CD4-positive, alpha-beta memory T cell (primary cell): ENCODE measurements around the gene ZNF778. TPM values are rescaled to one million over a fixed set of nuclear protein-coding genes. Genes with fewer than 3 reads are reported as not detected.

Source experiments
- CTCF ChIA-PET: fragments of 350-600 bp; sonication (Branson Sonifier 250); formaldehyde crosslinking; loops from one replicate; lab custom pipeline; 2021; ENCODE audit warnings: inconsistent platforms; ENCODE audit not compliant: partially characterized antibody; lab: Charles Lee
- POLR2A ChIA-PET: fragments of 350-600 bp; sonication (Branson Sonifier 250); formaldehyde crosslinking; loops from one replicate; lab custom pipeline; 2021; ENCODE audit not compliant: partially characterized antibody; lab: Charles Lee
- DNase-seq, 5 donors: peaks; one replicate each; pipeline versions ENCODE4 v3.0.0 to v3.0.0-alpha.2; 2020 to 2022; ENCODE audit warnings: mixed read lengths in 1 of 5
- H3K27ac ChIP-seq: one replicate; pipeline ENCODE4 v1.7.0; 2013; ENCODE audit warnings: low read depth, low read length
- H3K27me3 ChIP-seq: 2 replicates; pipeline ENCODE4 v1.7.0; 2013; ENCODE audit warnings: mild to moderate bottlenecking, low read length, moderate library complexity; ENCODE audit not compliant: insufficient read depth
- H3K36me3 ChIP-seq: 2 replicates; pipeline ENCODE4 v1.7.0; 2013; ENCODE audit warnings: mild to moderate bottlenecking, low read length, moderate library complexity; ENCODE audit not compliant: insufficient read depth
- H3K4me1 ChIP-seq: 2 replicates; pipeline ENCODE4 v1.7.0; 2013; ENCODE audit warnings: mild to moderate bottlenecking, low read length, moderate library complexity; ENCODE audit not compliant: insufficient read depth
- H3K4me3 ChIP-seq, 2 donors: one replicate each; pipeline ENCODE4 v1.7.0; 2013; ENCODE audit warnings: low read length in 2 of 2, mild to moderate bottlenecking in 1 of 2
- H3K9me3 ChIP-seq, 2 donors: one replicate each; pipeline ENCODE4 v1.7.0; 2013; ENCODE audit warnings: low read length in 2 of 2, control low read depth in 1 of 2; ENCODE audit not compliant: control insufficient read depth in 1 of 2
- H3K27ac Mint-ChIP-seq, 7 donors: one replicate each; pipeline ENCODE4 v1.8.0; 2020 to 2021; ENCODE audit warnings: mixed read lengths in 7 of 7, mild to moderate bottlenecking in 6 of 7, inconsistent platforms in 3 of 7, moderate library complexity in 3 of 7
- H3K27me3 Mint-ChIP-seq, 2 donors: one replicate each; pipeline ENCODE4 v1.8.0; 2020 to 2021; ENCODE audit warnings: mixed read lengths in 2 of 2
- H3K36me3 Mint-ChIP-seq, 2 donors: one replicate each; pipeline ENCODE4 v1.8.0; 2020 to 2021; ENCODE audit warnings: mixed read lengths in 2 of 2, inconsistent platforms in 1 of 2, mild to moderate bottlenecking in 1 of 2
- H3K4me1 Mint-ChIP-seq, 4 donors: one replicate each; pipeline ENCODE4 v1.8.0; 2020 to 2021; ENCODE audit warnings: mixed read lengths in 4 of 4, mild to moderate bottlenecking in 1 of 4
- H3K4me3 Mint-ChIP-seq, 8 donors: one replicate each; pipeline ENCODE4 v1.8.0; 2020 to 2021; ENCODE audit warnings: mixed read lengths in 8 of 8, mild to moderate bottlenecking in 7 of 8, moderate library complexity in 6 of 8, inconsistent platforms in 3 of 8
- H3K9me3 Mint-ChIP-seq, 8 donors: one replicate each; pipeline ENCODE4 v1.8.0; 2020 to 2021; ENCODE audit warnings: mixed read lengths in 8 of 8, mild to moderate bottlenecking in 5 of 8, inconsistent platforms in 3 of 8, moderate library complexity in 1 of 8
- intact Hi-C: fragments of 100-400 bp; cut with micrococcal nuclease; formaldehyde crosslinking; loops from one replicate; pipeline ENCODE4 v1.15.1; 2023
- polyA plus RNA-seq, 2 donors: library from polyadenylated mRNA; unstranded; fragments of 300-500 nt; fragmentation: Illumina TruSeq; gene quantifications; one replicate each; pipeline ENCODE4 v1.2.3, GENCODE V29; 2021
- total RNA-seq, 2 experiments: library from RNA; stranded (reverse); gene quantifications; one replicate each; pipeline ENCODE4 v1.2.3, GENCODE V29; 2021

ZNF778 gene
- total and polyA plus RNA-seq, 4 experiments from 2014 or later = 1.0 to 15.9 (median 8.8) TPM

DNA sequence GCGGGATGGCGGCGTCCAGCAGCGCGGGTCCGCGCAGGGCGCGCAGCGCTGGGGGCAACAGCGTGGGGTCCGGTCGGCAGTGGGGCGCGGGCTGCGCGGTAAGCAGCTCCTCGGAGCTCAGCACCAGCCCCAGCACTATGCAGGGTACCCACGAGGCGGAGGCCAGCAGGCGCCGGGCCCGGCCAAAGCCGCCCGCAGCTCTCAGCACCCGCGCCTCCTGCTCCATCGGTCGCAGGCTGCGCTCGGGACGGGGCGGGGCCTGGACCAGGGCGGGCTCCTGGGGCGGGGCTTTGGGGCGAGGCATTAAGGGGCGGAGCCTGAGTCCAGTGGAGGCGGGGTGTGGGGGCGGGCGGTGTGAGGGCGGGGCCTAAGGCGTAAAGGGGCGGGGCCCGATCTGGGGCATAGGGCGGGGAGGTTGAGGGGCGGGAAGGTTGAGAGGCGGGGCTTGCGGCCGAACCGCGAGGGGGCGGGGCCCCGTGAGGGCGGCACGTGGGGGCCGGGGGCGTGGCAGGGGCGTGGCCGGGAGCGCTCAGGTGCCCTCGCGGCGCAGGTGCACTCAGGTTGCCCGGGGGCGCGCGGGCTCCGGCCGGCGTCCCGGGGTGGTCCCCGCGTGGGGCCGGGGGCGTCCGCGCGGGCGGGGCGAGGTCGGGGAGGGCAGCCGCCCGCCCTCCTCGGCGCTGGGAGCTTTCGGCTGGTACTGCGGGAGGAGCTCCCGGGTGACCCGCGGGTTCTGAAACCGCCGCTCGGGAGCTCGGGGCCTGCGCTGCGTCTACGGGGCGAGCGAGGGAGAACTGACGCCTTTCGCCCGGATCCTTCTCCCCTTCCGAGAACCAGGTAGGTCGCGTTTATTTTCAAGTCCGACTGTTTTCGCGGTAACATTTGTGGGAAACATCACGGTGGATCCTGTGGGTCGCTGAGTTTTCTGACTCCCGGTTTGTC lies 15.8 kb upstream of the ZNF778 start:
- peaks cover 13% of the 10 kb centered on the region for H3K27me3 ChIP-seq
- CTCF ChIA-PET = no interaction called here
- H3K27ac ChIP-seq = no peak overlapping the region
- peaks cover 27 to 29% of the 10 kb centered on the region in 2 donors for H3K27me3 Mint-ChIP-seq
- H3K9me3 ChIP-seq = no peaks in the 10 kb centered on the region
- peaks cover 0 to 10% (median 3%) of the 10 kb centered on the region in 8 donors for H3K9me3 Mint-ChIP-seq
- peaks cover 0 to 6% of the 10 kb centered on the region in 2 donors for H3K36me3 Mint-ChIP-seq
- H3K4me3 Mint-ChIP-seq = peak overlapping the region in 7 of 8 donors; percentile 20 to 73 (median 64)
- peak overlapping the region in 1 of 7 donors; percentile 70 for H3K27ac Mint-ChIP-seq
- peaks cover 0 to 21% (median 12%) of the 10 kb centered on the region in 4 donors for H3K4me1 Mint-ChIP-seq
- no peak overlapping the region for H3K4me3 ChIP-seq
- intact Hi-C loops = loop anchor here (1.0 kb wide), 2 partner anchors 9 to 30 kb away; partner anchors contain the start of gene CDH15
- DNase-seq = peak; percentile 60 to 75 (median 71)
- no peaks in the 10 kb centered on the region for H3K36me3 ChIP-seq
- peaks cover 10% of the 10 kb centered on the region for H3K4me1 ChIP-seq
- POLR2A ChIA-PET = no interaction called here

DNA sequence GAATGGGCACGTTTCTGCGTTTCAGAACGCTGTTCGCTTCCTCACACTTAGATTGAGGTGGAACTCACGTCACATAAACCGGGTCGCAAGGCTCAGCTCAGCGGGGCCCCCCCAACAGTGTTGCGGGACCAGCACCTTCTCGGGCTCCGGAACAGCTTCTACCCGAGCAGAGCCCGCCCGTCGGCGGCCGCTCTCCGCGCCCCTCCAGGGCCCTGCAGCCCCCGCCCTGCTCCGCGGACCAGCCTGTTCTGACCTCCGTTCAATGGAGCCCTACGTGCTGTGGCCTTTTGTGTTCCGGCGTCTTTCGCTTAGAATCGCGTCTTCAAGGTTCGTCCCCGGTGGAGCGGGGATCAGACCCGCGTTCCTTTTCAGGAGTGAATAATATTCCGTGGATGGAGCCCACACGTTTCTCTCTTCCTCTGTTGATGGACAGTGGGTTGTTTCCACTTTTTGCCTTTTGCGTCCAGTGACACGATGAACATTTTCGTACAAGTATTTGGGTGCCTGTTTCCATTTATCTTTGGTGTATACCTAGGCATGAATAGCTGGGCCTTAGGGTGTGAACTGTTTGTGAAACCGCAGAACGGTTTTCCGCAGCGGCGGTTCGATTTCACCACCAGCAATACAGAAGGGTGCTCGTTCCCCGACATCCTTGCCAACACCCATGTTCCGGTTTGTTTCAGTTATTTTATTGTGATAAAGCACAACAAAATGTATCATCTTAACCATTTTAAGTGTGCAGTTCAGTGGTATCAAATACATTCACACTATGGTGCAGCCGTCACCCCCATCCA lies 14.9 kb upstream of the ZNF778 start:
- peaks cover 0 to 10% (median 3%) of the 10 kb centered on the region in 8 donors for H3K9me3 Mint-ChIP-seq
- peaks cover 0 to 6% of the 10 kb centered on the region in 2 donors for H3K36me3 Mint-ChIP-seq
- peak overlapping the region; percentile 36 to 75 (median 64) for H3K4me3 Mint-ChIP-seq
- Histone ChIP-seq H3K27ac (no peak overlapping the region), H3K36me3 (no peaks in the 10 kb centered on the region), H3K9me3 (no peaks in the 10 kb centered on the region), H3K4me1 (peaks cover 10% of the 10 kb centered on the region), H3K27me3 (peaks cover 13% of the 10 kb centered on the region), H3K4me3 (no peak overlapping the region)
- DNase-seq = no peak
- peak overlapping the region in 3 of 7 donors; percentile 30 to 86 (median 70) for H3K27ac Mint-ChIP-seq
- H3K4me1 Mint-ChIP-seq = peaks cover 0 to 21% (median 12%) of the 10 kb centered on the region in 4 donors
- H3K27me3 Mint-ChIP-seq = peaks cover 29 to 30% of the 10 kb centered on the region in 2 donors
- intact Hi-C loops = no loop called here
- ChIA-PET CTCF (no interaction called here), POLR2A (no interaction called here)

DNA sequence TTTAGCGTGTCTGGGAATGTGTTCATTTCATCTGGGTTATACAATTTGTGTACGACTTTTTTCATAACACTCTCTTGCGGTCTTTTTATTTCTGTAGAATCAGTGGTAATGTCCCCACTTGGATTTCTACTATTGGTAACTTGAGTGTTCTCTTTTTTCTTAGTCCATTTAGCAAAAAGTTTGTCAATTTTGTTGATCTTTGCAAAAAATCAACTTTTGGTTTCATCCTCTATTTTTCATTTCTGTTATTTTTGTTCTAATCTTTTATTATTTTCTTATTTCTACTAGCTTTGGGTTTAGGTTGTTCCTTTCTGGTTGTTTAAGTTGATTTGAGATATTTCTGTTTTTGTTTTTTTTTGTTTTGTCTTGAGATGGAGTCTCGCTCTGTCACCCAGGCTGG lies 9.5 kb upstream of the ZNF778 start:
- peaks cover 12% of the 10 kb centered on the region for H3K27me3 ChIP-seq
- peaks cover 22 to 30% of the 10 kb centered on the region in 2 donors for H3K27me3 Mint-ChIP-seq
- no peaks in the 10 kb centered on the region for H3K9me3 ChIP-seq
- no peak overlapping the region for H3K4me3 Mint-ChIP-seq
- peaks cover 0 to 6% (median 1%) of the 10 kb centered on the region in 8 donors for H3K9me3 Mint-ChIP-seq
- no peak overlapping the region for H3K27ac Mint-ChIP-seq
- peaks cover 0 to 4% (median 2%) of the 10 kb centered on the region in 4 donors for H3K4me1 Mint-ChIP-seq
- no peak overlapping the region for H3K27ac ChIP-seq
- H3K36me3 ChIP-seq = no peaks in the 10 kb centered on the region
- DNase-seq = no peak
- intact Hi-C loops = no loop called here
- no peak overlapping the region for H3K4me3 ChIP-seq
- no peaks in the 10 kb centered on the region for H3K4me1 ChIP-seq
- peaks cover 0 to 3% of the 10 kb centered on the region in 2 donors for H3K36me3 Mint-ChIP-seq
- POLR2A ChIA-PET = no interaction called here
- CTCF ChIA-PET = no interaction called here

DNA sequence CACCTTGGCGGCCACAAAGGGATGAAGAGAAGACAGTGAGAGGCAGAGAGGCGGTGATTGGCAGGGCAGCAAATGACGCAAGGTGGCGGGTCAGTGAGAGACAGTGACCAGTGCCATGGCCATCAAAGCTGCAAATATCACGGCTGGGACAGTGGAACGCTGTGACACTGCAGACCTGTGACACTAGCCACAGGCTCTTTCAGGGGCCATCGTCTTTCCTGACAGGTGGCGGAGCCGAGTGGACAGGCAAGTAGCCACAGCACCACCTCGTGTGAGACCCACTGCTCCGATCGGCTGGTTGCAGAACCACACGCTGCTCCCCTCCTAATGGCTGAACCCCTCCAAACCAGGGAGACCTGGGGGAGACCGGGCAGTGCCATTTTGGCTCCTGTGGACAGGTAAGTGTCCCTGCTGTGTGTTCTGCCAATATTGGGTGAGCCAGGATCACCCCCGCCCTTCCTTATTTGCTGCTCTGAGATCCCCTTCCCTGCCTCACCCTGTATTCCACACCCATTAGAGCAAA lies 7.9 kb upstream of the ZNF778 start:
- POLR2A ChIA-PET = no interaction called here
- no peak overlapping the region for H3K4me3 Mint-ChIP-seq
- Histone ChIP-seq H3K27ac (no peak overlapping the region), H3K27me3 (peaks cover 6% of the 10 kb centered on the region), H3K36me3 (no peaks in the 10 kb centered on the region), H3K4me3 (no peak overlapping the region), H3K4me1 (no peaks in the 10 kb centered on the region), H3K9me3 (no peaks in the 10 kb centered on the region)
- no peaks in the 10 kb centered on the region for H3K9me3 Mint-ChIP-seq
- intact Hi-C loops = no loop called here
- CTCF ChIA-PET = no interaction called here
- H3K4me1 Mint-ChIP-seq = no peaks in the 10 kb centered on the region
- H3K27ac Mint-ChIP-seq = no peak overlapping the region
- peaks cover 10 to 17% of the 10 kb centered on the region in 2 donors for H3K27me3 Mint-ChIP-seq
- no peaks in the 10 kb centered on the region for H3K36me3 Mint-ChIP-seq
- no peak for DNase-seq

DNA sequence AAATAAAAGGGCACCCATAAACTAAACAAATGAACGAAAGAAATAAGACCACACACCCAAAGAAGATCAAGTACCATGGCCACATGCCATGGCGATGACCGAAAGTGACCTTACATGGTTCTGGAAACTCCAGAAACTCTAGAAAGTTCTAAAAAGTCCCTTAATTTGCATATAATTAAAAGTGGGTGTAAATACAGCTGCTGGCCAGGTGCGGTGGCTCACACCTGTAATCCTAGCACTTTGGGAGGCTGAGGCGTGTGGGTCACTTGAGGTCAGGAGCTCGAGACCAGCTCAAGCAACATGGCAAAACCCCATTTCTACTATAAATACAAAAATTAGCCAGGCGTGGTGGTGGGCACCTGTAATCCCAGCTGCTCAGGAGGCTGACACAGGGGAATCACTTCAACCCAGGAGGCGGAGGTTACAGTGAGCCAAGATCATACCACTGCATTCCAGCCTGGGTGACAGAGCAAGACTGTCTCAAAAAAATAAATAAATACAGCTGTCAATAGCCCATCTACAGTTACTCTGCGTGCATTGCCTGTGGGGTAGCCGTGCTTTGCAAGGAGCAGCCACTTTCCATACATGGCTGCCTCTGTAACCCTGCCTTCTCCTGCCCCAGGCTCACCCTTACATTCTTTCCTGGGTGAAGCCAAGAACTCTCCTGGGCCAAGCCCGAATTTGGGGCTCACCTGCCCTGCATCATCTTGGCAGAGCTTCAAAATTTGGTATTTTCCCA lies 7.2 kb upstream of the ZNF778 start:
- Histone ChIP-seq H3K36me3 (no peaks in the 10 kb centered on the region), H3K27me3 (peaks cover 6% of the 10 kb centered on the region), H3K4me1 (no peaks in the 10 kb centered on the region), H3K27ac (no peak overlapping the region), H3K9me3 (no peaks in the 10 kb centered on the region), H3K4me3 (no peak overlapping the region)
- ChIA-PET CTCF (no interaction called here), POLR2A (no interaction called here)
- Mint-ChIP-seq H3K27ac (no peak overlapping the region), H3K36me3 (no peaks in the 10 kb centered on the region), H3K27me3 (peaks cover 10 to 17% of the 10 kb centered on the region in 2 donors), H3K4me3 (no peak overlapping the region), H3K9me3 (no peaks in the 10 kb centered on the region), H3K4me1 (no peaks in the 10 kb centered on the region)
- intact Hi-C loops = no loop called here
- no peak for DNase-seq

GRCh38 chr16:89210904-89211515 lies 6.5 kb upstream of the ZNF778 start:
- POLR2A ChIA-PET = no interaction called here

More at GRCh38 chr16:89210904-89211515, 6.5 kb upstream of the ZNF778 start:
- no peak overlapping the region for H3K4me3 ChIP-seq
- H3K4me1 Mint-ChIP-seq = no peaks in the 10 kb centered on the region
- H3K4me3 Mint-ChIP-seq = no peak overlapping the region
- CTCF ChIA-PET = no interaction called here
- peaks cover 10 to 17% of the 10 kb centered on the region in 2 donors for H3K27me3 Mint-ChIP-seq
- no peak overlapping the region for H3K27ac ChIP-seq
- H3K9me3 Mint-ChIP-seq = no peaks in the 10 kb centered on the region
- peaks cover 6% of the 10 kb centered on the region for H3K27me3 ChIP-seq
- H3K36me3 ChIP-seq = no peaks in the 10 kb centered on the region
- no peak overlapping the region for H3K27ac Mint-ChIP-seq
- no peaks in the 10 kb centered on the region for H3K9me3 ChIP-seq
- no peaks in the 10 kb centered on the region for H3K36me3 Mint-ChIP-seq
- intact Hi-C loops = no loop called here
- peaks cover 4% of the 10 kb centered on the region for H3K4me1 ChIP-seq
- no peak for DNase-seq
